HAP-1 (cell line): Measurements from ENCODE around the gene MKLN1.

Experiments
- DNase-seq, 2 experiments: peaks; one replicate each; pipeline ENCODE4 v3.0.0-alpha.2; 2016 to 2020; ENCODE audit warnings: low spot score in 2 of 2
- H3K27me3 ChIP-seq: fragments of 250-450 bp; sonication (Bioruptor Pico); 2 replicates; pipeline ENCODE4 v1.5.1; 2020; ENCODE audit warnings: low read depth, mild to moderate bottlenecking, moderate library complexity
- H3K36me3 ChIP-seq: fragments of 250-450 bp; sonication (Bioruptor Pico); replicated peaks from 2 replicates; pipeline ENCODE4 v1.5.1; 2020; ENCODE audit warnings: mild to moderate bottlenecking
- H3K4me1 ChIP-seq: fragments of 250-450 bp; sonication (Bioruptor Pico); 2 replicates; pipeline ENCODE4 v1.5.1; 2020; ENCODE audit warnings: mild to moderate bottlenecking
- H3K4me3 ChIP-seq: fragments of 250-450 bp; sonication (Bioruptor Pico); 2 replicates; pipeline ENCODE4 v1.5.1; 2020; ENCODE audit warnings: mild to moderate bottlenecking, moderate library complexity
- H3K9me3 ChIP-seq: fragments of 250-450 bp; sonication (Bioruptor Pico); 2 replicates; pipeline ENCODE4 v1.5.1; 2020; ENCODE audit warnings: mild to moderate bottlenecking, moderate library complexity
- in situ Hi-C: fragments of 300-500 bp; cut with MboI; formaldehyde crosslinking; loops from 3 replicates; pipeline ENCODE4 v1.14.3; 2020; ENCODE audit warnings: low sequenced_read_pairs, inconsistent platforms, mixed read lengths

The MKLN1 gene

GRCh38 chr7:131372554-131372953 lies 44.9 kb downstream of the MKLN1 start:
- H3K27me3 ChIP-seq = no peaks in the 10 kb centered on the region
- peak in 1 of 2 experiments; percentile 16 for DNase-seq
- H3K9me3 ChIP-seq = no peaks in the 10 kb centered on the region
- peaks cover 19% of the 10 kb centered on the region for H3K4me1 ChIP-seq
- 0 out of 2 replicates have a peak, but pooled peaks cover 2% of the 10 kb centered on the region for H3K36me3 ChIP-seq
- H3K4me3 ChIP-seq = no peak overlapping the region
- in situ Hi-C loops = no loop called here

DNA sequence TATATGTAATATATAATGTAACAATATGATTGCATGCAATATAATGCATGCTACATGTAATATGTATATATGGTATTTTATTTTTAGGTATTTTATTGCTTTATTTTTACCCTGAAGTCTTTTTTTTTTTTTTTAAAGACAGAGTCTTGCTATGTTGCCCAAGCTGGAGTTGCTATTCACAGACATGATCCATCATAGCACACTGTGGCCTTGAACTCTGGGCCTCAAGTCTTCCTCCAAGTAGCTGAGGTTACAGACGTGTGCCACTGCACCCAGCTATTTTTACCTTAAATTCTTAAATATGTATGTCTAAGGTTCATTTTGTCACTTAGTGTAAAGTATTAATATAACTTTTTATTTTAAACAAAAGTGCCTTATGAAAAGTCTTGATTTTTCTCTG lies 47.1 kb downstream of the MKLN1 start:
- Histone ChIP-seq H3K36me3 (0 out of 2 replicates have a peak, but pooled peaks cover 2% of the 10 kb centered on the region), H3K9me3 (no peaks in the 10 kb centered on the region), H3K4me3 (no peak overlapping the region), H3K4me1 (peaks cover 19% of the 10 kb centered on the region), H3K27me3 (no peaks in the 10 kb centered on the region)
- in situ Hi-C loops = no loop called here
- no peak for DNase-seq

- in situ Hi-C loops = no loop called here
- Histone ChIP-seq H3K4me3 (no peak overlapping the region), H3K36me3 (0 out of 2 replicates have a peak, but pooled peaks cover 2% of the 10 kb centered on the region)
These were observed 53.6 kb downstream of the MKLN1 start for GRCh38 chr7:131381069-131381838.

GRCh38 chr7:131383417-131384285 lies 56.0 kb downstream of the MKLN1 start:
- in situ Hi-C loops = no loop called here
- H3K4me1 ChIP-seq = peaks cover 13% of the 10 kb centered on the region

More at GRCh38 chr7:131381069-131381838, 53.6 kb downstream of the MKLN1 start:
- DNase-seq = no peak
- no peaks in the 10 kb centered on the region for H3K27me3 ChIP-seq
- H3K4me1 ChIP-seq = peaks cover 17% of the 10 kb centered on the region
- H3K9me3 ChIP-seq = no peaks in the 10 kb centered on the region

GRCh38 chr7:131384286-131384635 lies 56.6 kb downstream of the MKLN1 start:
- H3K4me1 ChIP-seq = peaks cover 13% of the 10 kb centered on the region
- H3K9me3 ChIP-seq = no peaks in the 10 kb centered on the region
- H3K36me3 ChIP-seq = no peaks in the 10 kb centered on the region
- no peak overlapping the region for H3K4me3 ChIP-seq
- H3K27me3 ChIP-seq = no peaks in the 10 kb centered on the region
- in situ Hi-C loops = no loop called here
- DNase-seq = no peak

More at GRCh38 chr7:131383417-131384285, 56.0 kb downstream of the MKLN1 start:
- H3K27me3 ChIP-seq = no peaks in the 10 kb centered on the region
- H3K9me3 ChIP-seq = no peaks in the 10 kb centered on the region
- H3K4me3 ChIP-seq = no peak overlapping the region
- no peaks in the 10 kb centered on the region for H3K36me3 ChIP-seq
- peak; percentile 17 to 79 for DNase-seq

DNA sequence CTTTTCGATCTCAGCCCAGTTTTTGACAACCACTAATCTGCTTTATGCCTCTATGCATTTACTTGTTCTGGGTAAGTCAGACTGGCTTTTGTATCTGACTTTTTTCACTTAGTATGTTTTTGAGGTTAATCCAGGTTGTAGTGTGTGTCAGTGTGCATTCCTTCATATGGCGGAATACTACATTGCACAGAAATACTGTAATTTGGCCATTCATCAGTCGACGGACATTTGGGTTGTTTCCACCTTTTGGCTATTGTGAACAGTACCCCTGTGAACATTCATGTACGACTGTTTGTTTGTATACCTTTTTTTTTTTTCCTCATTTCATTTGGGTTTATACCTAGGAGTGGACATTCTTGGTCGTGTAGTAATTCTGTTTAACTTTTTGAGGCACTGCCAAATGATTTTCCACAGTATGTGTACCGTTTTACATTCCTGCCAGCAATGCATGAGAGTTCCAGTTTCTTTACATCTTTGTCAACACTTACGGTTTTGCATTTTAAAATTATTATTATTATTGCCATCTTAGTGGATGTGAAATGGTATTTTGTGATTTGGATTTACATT lies 57.4 kb downstream of the MKLN1 start:
- H3K36me3 ChIP-seq = no peaks in the 10 kb centered on the region
- no peak for DNase-seq
- no peaks in the 10 kb centered on the region for H3K9me3 ChIP-seq
- H3K27me3 ChIP-seq = no peaks in the 10 kb centered on the region
- no peak overlapping the region for H3K4me3 ChIP-seq
- in situ Hi-C loops = no loop called here
- H3K4me1 ChIP-seq = peaks cover 13% of the 10 kb centered on the region

DNA sequence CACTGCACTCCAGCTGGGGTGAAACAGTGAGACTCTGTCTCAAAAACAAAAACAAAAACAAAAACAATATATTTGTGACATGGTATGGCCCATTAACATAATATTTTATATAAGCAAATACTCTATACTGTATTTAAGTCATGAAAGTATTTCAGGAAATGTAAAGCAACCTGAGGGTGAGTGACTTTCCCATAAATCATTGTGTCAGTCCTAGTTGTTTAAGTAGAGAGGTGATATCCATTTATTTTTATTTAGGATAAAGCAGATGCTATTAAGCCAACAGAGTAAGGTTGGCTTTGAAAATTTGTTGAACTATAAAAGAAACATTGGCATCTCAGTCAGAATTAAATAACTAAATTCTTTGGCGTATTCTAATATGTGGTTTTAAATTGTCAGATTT lies 60.5 kb downstream of the MKLN1 start:
- no peak overlapping the region for H3K4me3 ChIP-seq
- no peaks in the 10 kb centered on the region for H3K27me3 ChIP-seq
- no peaks in the 10 kb centered on the region for H3K9me3 ChIP-seq
- no peak for DNase-seq
- no peaks in the 10 kb centered on the region for H3K36me3 ChIP-seq
- peaks cover 10% of the 10 kb centered on the region for H3K4me1 ChIP-seq
- in situ Hi-C loops = no loop called here

DNA sequence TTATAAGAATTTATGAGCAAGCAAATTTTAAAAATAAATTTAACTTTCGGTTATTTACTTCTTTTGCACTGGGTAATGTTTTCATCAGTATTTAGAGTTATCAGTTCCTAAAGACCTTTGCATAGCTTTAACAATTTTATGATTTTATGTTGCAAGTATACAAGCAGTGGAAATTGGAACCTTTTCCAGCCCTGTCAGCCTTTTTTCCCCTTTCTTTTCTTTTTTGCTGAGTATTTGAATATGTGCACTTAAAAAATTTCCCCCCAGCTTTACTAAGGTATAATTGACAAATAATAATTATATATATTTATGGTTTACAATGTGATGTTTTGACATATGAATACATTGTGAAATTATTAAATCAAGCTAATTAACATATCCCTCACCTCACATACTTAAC lies 62.6 kb downstream of the MKLN1 start:
- in situ Hi-C loops = no loop called here
- 0 out of 2 replicates have a peak, but pooled peaks cover 4% of the 10 kb centered on the region for H3K36me3 ChIP-seq
- H3K4me3 ChIP-seq = no peak overlapping the region
- DNase-seq = no peak
- no peaks in the 10 kb centered on the region for H3K27me3 ChIP-seq
- H3K9me3 ChIP-seq = no peaks in the 10 kb centered on the region
- H3K4me1 ChIP-seq = no peaks in the 10 kb centered on the region

GRCh38 chr7:131391145-131391544 lies 63.5 kb downstream of the MKLN1 start:
- H3K9me3 ChIP-seq = no peaks in the 10 kb centered on the region
- DNase-seq = no peak
- no peak overlapping the region for H3K4me3 ChIP-seq
- no peaks in the 10 kb centered on the region for H3K27me3 ChIP-seq
- in situ Hi-C loops = no loop called here
- H3K4me1 ChIP-seq = no peaks in the 10 kb centered on the region
- 0 out of 2 replicates have a peak, but pooled peaks cover 4% of the 10 kb centered on the region for H3K36me3 ChIP-seq

DNA sequence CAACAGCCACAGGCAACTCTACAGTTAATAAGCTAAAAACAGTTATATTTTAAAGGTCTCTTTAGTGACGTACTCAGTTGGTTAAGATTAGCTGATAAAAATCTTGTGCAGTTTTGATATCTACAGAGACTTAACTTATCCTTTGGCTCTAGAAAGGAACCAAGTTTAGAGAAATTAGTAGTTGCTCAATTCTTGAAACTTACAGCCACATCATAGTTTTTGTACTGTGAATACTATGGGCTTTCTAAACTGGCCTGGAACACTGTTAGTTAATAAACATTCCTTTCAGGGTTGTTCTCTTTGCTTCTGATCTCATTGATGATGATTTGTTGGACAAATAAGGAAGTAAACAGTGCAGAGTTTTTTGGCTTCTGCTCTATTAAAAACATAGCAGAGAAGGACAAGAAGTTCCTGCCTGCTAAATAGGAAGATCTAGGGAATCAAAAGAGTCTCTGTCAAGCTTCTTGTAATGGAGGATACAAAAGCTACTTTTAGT lies 73.1 kb downstream of the MKLN1 start:
- H3K4me1 ChIP-seq = no peaks in the 10 kb centered on the region; the same call in 1 of the 2 replicates
- peaks cover 20% of the 10 kb centered on the region for H3K36me3 ChIP-seq
- no peak for DNase-seq
- H3K4me3 ChIP-seq = no peak overlapping the region
- in situ Hi-C loops = no loop called here
- H3K9me3 ChIP-seq = no peaks in the 10 kb centered on the region
- no peaks in the 10 kb centered on the region for H3K27me3 ChIP-seq

DNA sequence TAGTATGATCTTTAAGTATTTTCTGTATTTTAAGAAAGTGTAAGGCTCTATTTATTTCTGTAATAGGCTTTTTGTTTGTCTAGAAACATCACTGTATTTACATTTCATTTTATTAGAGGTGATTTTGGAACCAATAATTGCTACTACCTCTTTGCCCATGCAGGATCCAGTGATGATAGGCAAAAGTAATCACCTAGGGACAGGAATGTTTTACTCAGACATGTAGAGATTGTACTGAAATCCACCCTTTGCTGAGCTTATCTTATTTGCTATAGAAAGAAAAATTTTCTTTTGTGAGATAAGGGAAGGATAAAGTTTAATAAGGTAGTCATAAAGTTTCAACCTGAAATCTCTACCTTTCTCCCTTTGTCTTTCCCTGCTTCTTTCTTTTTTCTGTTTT lies 73.5 kb downstream of the MKLN1 start:
- no peaks in the 10 kb centered on the region for H3K27me3 ChIP-seq
- peaks cover 20% of the 10 kb centered on the region for H3K36me3 ChIP-seq
- in situ Hi-C loops = no loop called here
- H3K4me3 ChIP-seq = no peak overlapping the region
- H3K9me3 ChIP-seq = no peaks in the 10 kb centered on the region
- no peak for DNase-seq
- no peaks in the 10 kb centered on the region; the same call in 1 of the 2 replicates for H3K4me1 ChIP-seq

DNA sequence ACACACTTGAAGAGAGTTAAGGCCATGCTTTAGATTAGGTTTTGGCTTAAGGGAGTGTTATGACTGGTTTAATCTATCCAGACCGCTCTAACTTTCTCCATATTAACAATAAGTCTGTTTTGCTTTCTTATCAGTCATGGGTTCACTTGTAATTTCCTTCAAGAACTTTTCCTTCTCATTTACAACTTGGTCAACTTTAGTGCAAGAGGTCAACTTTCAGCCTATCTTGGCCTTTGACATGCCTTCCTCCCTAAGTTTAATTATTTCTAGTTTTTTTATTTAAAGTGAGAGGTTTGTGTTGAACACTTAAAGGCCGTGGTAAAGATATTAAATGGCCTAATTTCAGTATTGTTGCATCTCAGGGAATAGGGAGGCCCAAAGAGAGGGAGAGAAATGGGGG lies 75.6 kb downstream of the MKLN1 start:
- H3K36me3 ChIP-seq = peaks cover 20% of the 10 kb centered on the region
- in situ Hi-C loops = no loop called here
- H3K27me3 ChIP-seq = no peaks in the 10 kb centered on the region
- no peaks in the 10 kb centered on the region for H3K9me3 ChIP-seq
- no peak overlapping the region for H3K4me3 ChIP-seq
- DNase-seq = no peak
- no peaks in the 10 kb centered on the region; the same call in 1 of the 2 replicates for H3K4me1 ChIP-seq

DNA sequence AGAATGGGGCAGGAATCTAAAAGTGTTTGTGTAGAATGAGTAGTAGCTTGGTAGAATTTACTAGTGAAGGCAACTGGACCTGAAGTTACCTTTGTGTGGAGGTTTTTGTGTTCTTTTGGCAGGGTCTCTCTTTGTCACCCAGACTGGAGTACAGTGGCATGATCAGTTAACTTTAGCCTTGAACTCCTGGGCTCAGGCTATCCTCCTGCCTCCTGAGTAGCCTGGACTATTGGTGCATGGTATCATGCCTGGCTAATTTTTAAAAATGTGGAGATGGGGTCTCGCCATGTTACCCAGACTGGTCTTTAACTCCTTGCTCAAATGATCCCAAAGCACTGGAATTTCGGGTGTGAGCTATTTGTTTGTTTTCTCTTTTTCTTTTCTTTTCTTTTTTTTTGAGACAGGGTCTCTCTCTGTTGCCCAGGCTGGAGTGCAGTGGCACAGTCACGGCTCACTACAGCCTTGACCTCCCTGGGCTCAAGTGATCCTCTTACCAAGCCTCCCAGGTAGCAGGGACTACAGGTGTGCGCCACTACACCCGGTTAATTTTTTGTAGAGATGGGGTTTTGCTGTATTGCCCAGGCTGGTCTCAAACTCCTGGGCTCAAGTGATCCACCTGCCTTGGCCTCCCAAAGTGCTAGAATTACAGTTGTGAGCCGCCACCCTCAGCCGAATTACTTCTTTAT lies 76.7 kb downstream of the MKLN1 start:
- H3K27me3 ChIP-seq = no peaks in the 10 kb centered on the region
- H3K9me3 ChIP-seq = no peaks in the 10 kb centered on the region
- H3K36me3 ChIP-seq = peaks cover 14% of the 10 kb centered on the region
- H3K4me3 ChIP-seq = no peak overlapping the region
- in situ Hi-C loops = no loop called here
- no peak for DNase-seq
- no peaks in the 10 kb centered on the region; the same call in 1 of the 2 replicates for H3K4me1 ChIP-seq
